ENCODE measurements around the gene CNN3. TPM values are rescaled to one million over a fixed set of nuclear protein-coding genes. Genes with fewer than 3 reads are reported as not detected.

Gene CNN3
- total RNA-seq, 3 donors from 2014 or later (not counting 1 experiment from before 2014, with no cell fraction given), result 0.55 to 1.7 (median 0.96) TPM

- Histone ChIP-seq H3K27ac (ENCODE audit: low read length) (no peak overlapping the region), H3K9me3 (ENCODE audit: control insufficient read depth, insufficient read depth, low read length) (no peaks in the 10 kb centered on the region), H3K4me1 (ENCODE audit: control insufficient read depth, insufficient read depth, low read length) (no peaks in the 10 kb centered on the region), H3K36me3 (ENCODE audit: control insufficient read depth, insufficient read depth, low read length) (no peaks in the 10 kb centered on the region), H3K27me3 (ENCODE audit: control insufficient read depth, insufficient read depth, low read length) (no peaks in the 10 kb centered on the region), H3K4me3 (ENCODE audit: low read length) (no peak overlapping the region)
- Mint-ChIP-seq H3K4me1 (no peaks in the 10 kb centered on the region), H3K36me3 (no peaks in the 10 kb centered on the region), H3K27ac (no peak overlapping the region), H3K4me3 (no peak overlapping the region), H3K9me3 (no peaks in the 10 kb centered on the region), H3K27me3 (ENCODE audit: low read depth in 2 of 2) (peaks cover 0 to 5% of the 10 kb centered on the region in 2 donors)
- TF ChIP-seq CTCF (IDR thresholded peaks at IDR 0.05), result no peak
- DNase-seq (no peak), ATAC-seq (no peak)
- intact Hi-C loops (cut with micrococcal nuclease), result no loop called here
- WGBS (ENCODE audit: insufficient coverage), result 87% methylated on average over 3 of the region's 4 CpGs
Observed at GRCh38 chr1:94866164-94866807, 60.6 kb downstream of the CNN3 start.

GRCh38 chr1:94865360-94865759, 61.5 kb downstream of the CNN3 start:
- H3K27ac ChIP-seq (ENCODE audit: low read length), result no peak overlapping the region
- 92% methylated on average over 4 of the region's 4 CpGs for WGBS (ENCODE audit: insufficient coverage)
- H3K4me3 Mint-ChIP-seq, result no peak overlapping the region
- DNase-seq (no peak), ATAC-seq (no peak)
- no peaks in the 10 kb centered on the region for H3K4me1 Mint-ChIP-seq
- H3K36me3 Mint-ChIP-seq, result no peaks in the 10 kb centered on the region
- no peak for TF ChIP-seq CTCF (IDR thresholded peaks at IDR 0.05)
- peaks cover 9% of the 10 kb centered on the region in 2 donors for H3K27me3 Mint-ChIP-seq (ENCODE audit: low read depth in 2 of 2)
- H3K4me1 ChIP-seq (ENCODE audit: control insufficient read depth, insufficient read depth, low read length), result no peaks in the 10 kb centered on the region
- H3K4me3 ChIP-seq (ENCODE audit: low read length), result no peak overlapping the region
- no peaks in the 10 kb centered on the region for H3K27me3 ChIP-seq (ENCODE audit: control insufficient read depth, insufficient read depth, low read length)
- H3K36me3 ChIP-seq (ENCODE audit: control insufficient read depth, insufficient read depth, low read length), result no peaks in the 10 kb centered on the region
- H3K27ac Mint-ChIP-seq, result no peak overlapping the region
- no peaks in the 10 kb centered on the region for H3K9me3 ChIP-seq (ENCODE audit: control insufficient read depth, insufficient read depth, low read length)
- intact Hi-C loops (cut with micrococcal nuclease), result no loop called here
- H3K9me3 Mint-ChIP-seq, result no peaks in the 10 kb centered on the region

GRCh38 chr1:94864821-94865220, 62.1 kb downstream of the CNN3 start:
- Mint-ChIP-seq H3K27ac (no peak overlapping the region), H3K4me3 (no peak overlapping the region), H3K36me3 (no peaks in the 10 kb centered on the region), H3K4me1 (no peaks in the 10 kb centered on the region), H3K9me3 (no peaks in the 10 kb centered on the region), H3K27me3 (ENCODE audit: low read depth in 2 of 2) (peaks cover 14 to 15% of the 10 kb centered on the region in 2 donors)
- ATAC-seq (no peak), DNase-seq (no peak)
- no peaks in the 10 kb centered on the region for H3K36me3 ChIP-seq (ENCODE audit: control insufficient read depth, insufficient read depth, low read length)
- H3K9me3 ChIP-seq (ENCODE audit: control insufficient read depth, insufficient read depth, low read length), result no peaks in the 10 kb centered on the region
- no peaks in the 10 kb centered on the region for H3K27me3 ChIP-seq (ENCODE audit: control insufficient read depth, insufficient read depth, low read length)
- H3K4me3 ChIP-seq (ENCODE audit: low read length), result no peak overlapping the region
- WGBS (ENCODE audit: insufficient coverage), result 89% methylated on average over 6 of the region's 9 CpGs
- no peak overlapping the region for H3K27ac ChIP-seq (ENCODE audit: low read length)
- intact Hi-C loops (cut with micrococcal nuclease), result no loop called here
- TF ChIP-seq CTCF (IDR thresholded peaks at IDR 0.05), result no peak
- no peaks in the 10 kb centered on the region for H3K4me1 ChIP-seq (ENCODE audit: control insufficient read depth, insufficient read depth, low read length)

- no peaks in the 10 kb centered on the region for H3K36me3 ChIP-seq (ENCODE audit: control insufficient read depth, insufficient read depth, low read length)
- DNase-seq, result no peak
- Mint-ChIP-seq H3K36me3 (no peaks in the 10 kb centered on the region), H3K4me3 (no peak overlapping the region), H3K9me3 (no peaks in the 10 kb centered on the region), H3K4me1 (no peaks in the 10 kb centered on the region), H3K27me3 (ENCODE audit: low read depth in 2 of 2) (peaks cover 17 to 20% of the 10 kb centered on the region in 2 donors), H3K27ac (no peak overlapping the region)
- H3K4me1 ChIP-seq (ENCODE audit: control insufficient read depth, insufficient read depth, low read length), result no peaks in the 10 kb centered on the region
- H3K27me3 ChIP-seq (ENCODE audit: control insufficient read depth, insufficient read depth, low read length), result no peaks in the 10 kb centered on the region
- intact Hi-C loops (cut with micrococcal nuclease), result no loop called here
- ATAC-seq, result no peak
- 90% methylated on average over 4 of the region's 4 CpGs for WGBS (ENCODE audit: insufficient coverage)
- H3K27ac ChIP-seq (ENCODE audit: low read length), result no peak overlapping the region
- H3K4me3 ChIP-seq (ENCODE audit: low read length), result no peak overlapping the region
- TF ChIP-seq CTCF (IDR thresholded peaks at IDR 0.05), result no peak
- H3K9me3 ChIP-seq (ENCODE audit: control insufficient read depth, insufficient read depth, low read length), result no peaks in the 10 kb centered on the region
Observed at GRCh38 chr1:94863919-94864318, 63.0 kb downstream of the CNN3 start.

Data from natural killer cell (primary cell).